ENCODE data around the gene NRXN3. TPM values are rescaled to one million over a fixed set of nuclear protein-coding genes. Genes with fewer than 3 reads are reported as not detected.

The NRXN3 gene
- total RNA-seq, 1 experiment from 2014 or later: not detected

DNA sequence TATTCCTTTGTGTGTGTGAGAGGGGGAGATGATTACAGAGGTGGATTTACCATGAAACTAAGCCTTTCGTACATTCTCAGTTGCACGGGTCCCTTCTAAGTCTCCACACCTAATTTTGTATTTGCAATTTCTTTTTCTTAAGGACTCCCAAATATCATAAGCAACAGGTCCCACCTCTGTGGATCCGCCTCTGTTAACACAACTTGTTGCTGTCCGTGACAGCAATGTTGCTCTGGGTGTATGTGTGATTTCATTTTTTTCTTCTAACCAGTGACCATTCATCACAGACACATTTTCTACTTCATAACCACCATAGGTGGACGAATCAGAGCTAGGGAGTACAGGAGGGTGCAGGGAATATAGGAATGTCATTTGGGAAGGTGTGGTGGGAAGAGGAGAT is 81.1 kb downstream of the NRXN3 start:
- Mint-ChIP-seq H3K27ac (ENCODE audit: unreplicated experiment) (no peak overlapping the region), H3K4me3 (ENCODE audit: low read depth, unreplicated experiment) (no peak overlapping the region), H3K27me3 (ENCODE audit: unreplicated experiment) (peaks cover 18% of the 10 kb centered on the region), H3K9me3 (ENCODE audit: low read depth, unreplicated experiment) (no peaks in the 10 kb centered on the region), H3K36me3 (ENCODE audit: insufficient read depth, unreplicated experiment) (no peaks in the 10 kb centered on the region), H3K4me1 (ENCODE audit: low read depth, unreplicated experiment) (no peaks in the 10 kb centered on the region)
- no peak for TF ChIP-seq CTCF (IDR thresholded peaks at IDR 0.05; ENCODE audit: unreplicated experiment)
- DNase-seq: no peak
- no TSS peak for BruUV-seq (replicated peaks)
- CTCF ChIA-PET: no interaction called here
- intact Hi-C loops (cut with micrococcal nuclease; ENCODE audit: unreplicated experiment): no loop called here

GRCh38 chr14:78253986-78254385 is 83.8 kb downstream of the NRXN3 start:
- Mint-ChIP-seq H3K4me1 (ENCODE audit: low read depth, unreplicated experiment) (no peaks in the 10 kb centered on the region), H3K36me3 (ENCODE audit: insufficient read depth, unreplicated experiment) (no peaks in the 10 kb centered on the region), H3K9me3 (ENCODE audit: low read depth, unreplicated experiment) (peaks cover 2% of the 10 kb centered on the region), H3K4me3 (ENCODE audit: low read depth, unreplicated experiment) (no peak overlapping the region), H3K27ac (ENCODE audit: unreplicated experiment) (no peak overlapping the region), H3K27me3 (ENCODE audit: unreplicated experiment) (peaks cover 21% of the 10 kb centered on the region)
- BruUV-seq (replicated peaks): no TSS peak
- CTCF ChIA-PET: interaction anchor here (0.7 kb wide), 1 partner anchor 79 kb away, joined by 3 read pairs; no protein-coding TSS in a partner anchor
- no peak for DNase-seq
- no peak for TF ChIP-seq CTCF (IDR thresholded peaks at IDR 0.05; ENCODE audit: unreplicated experiment)
- intact Hi-C loops (cut with micrococcal nuclease; ENCODE audit: unreplicated experiment): no loop called here

DNA sequence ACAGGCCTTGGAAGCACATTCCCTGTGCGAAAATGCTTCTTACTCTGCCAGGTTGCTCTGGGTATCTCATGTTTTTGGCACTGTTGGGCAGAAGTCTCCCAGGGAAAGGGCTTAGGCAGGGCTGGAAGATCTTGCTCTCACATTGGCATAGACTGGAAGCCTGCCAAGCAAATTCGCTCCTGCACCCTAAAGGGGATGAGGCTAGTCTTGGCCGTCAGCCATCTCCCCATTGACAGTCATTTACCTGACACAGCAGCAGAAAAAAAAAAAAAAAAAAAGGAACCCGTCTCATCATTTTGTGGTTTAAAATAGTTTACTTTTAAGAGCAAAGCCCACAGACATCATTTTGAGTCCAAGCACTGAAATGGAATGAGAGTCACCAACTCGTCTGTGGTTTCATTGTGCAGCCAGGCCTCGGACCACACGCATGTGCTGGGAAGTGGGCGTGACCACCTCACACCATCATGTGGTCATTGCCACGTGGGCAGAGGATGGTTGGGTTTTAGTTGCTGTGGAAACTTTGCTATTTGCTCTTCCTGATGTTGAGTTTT is 84.8 kb downstream of the NRXN3 start:
- Mint-ChIP-seq H3K27me3 (ENCODE audit: unreplicated experiment) (peaks cover 21% of the 10 kb centered on the region), H3K4me3 (ENCODE audit: low read depth, unreplicated experiment) (no peak overlapping the region), H3K27ac (ENCODE audit: unreplicated experiment) (no peak overlapping the region), H3K4me1 (ENCODE audit: low read depth, unreplicated experiment) (no peaks in the 10 kb centered on the region), H3K9me3 (ENCODE audit: low read depth, unreplicated experiment) (peaks cover 2% of the 10 kb centered on the region), H3K36me3 (ENCODE audit: insufficient read depth, unreplicated experiment) (no peaks in the 10 kb centered on the region)
- intact Hi-C loops (cut with micrococcal nuclease; ENCODE audit: unreplicated experiment): no loop called here
- BruUV-seq (replicated peaks): no TSS peak
- TF ChIP-seq CTCF (IDR thresholded peaks at IDR 0.05; ENCODE audit: unreplicated experiment): no peak
- DNase-seq: peak; percentile 3
- CTCF ChIA-PET: no interaction called here

DNA sequence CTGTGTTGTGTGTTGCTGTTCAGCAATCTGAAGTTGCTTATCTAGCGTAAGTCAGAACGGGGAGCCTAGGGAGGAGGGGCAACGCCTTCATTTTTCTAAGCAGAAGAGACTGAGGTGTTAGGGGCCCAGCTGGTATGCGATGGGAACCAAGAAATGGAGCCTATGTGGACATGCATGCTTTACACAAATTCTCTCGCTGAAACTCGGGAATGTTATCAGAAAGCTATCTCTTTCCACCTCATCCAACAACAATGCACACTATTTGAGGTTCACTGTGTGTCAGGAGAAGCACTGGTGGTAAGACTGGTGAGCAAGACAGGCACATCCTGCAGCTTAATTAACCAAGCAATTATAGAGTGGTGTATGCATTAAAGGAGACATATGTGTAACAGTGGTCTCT is 89.7 kb downstream of the NRXN3 start:
- DNase-seq: no peak
- no TSS peak for BruUV-seq (replicated peaks)

More for the DNA sequence above, 89.7 kb downstream of the NRXN3 start:
- intact Hi-C loops (cut with micrococcal nuclease; ENCODE audit: unreplicated experiment): no loop called here
- Mint-ChIP-seq H3K9me3 (ENCODE audit: low read depth, unreplicated experiment) (peaks cover 4% of the 10 kb centered on the region), H3K27me3 (ENCODE audit: unreplicated experiment) (peaks cover 57% of the 10 kb centered on the region), H3K4me1 (ENCODE audit: low read depth, unreplicated experiment) (no peaks in the 10 kb centered on the region), H3K4me3 (ENCODE audit: low read depth, unreplicated experiment) (no peak overlapping the region), H3K27ac (ENCODE audit: unreplicated experiment) (no peak overlapping the region), H3K36me3 (ENCODE audit: insufficient read depth, unreplicated experiment) (no peaks in the 10 kb centered on the region)
- TF ChIP-seq CTCF (IDR thresholded peaks at IDR 0.05; ENCODE audit: unreplicated experiment): no peak
- CTCF ChIA-PET: no interaction called here
